NCI-H2029 treated with DMSO at 0.1 percent for 48 hours (cell line): Measurements from ENCODE around the gene TLE2.
A peak's percentile ranks its signal among the peaks of the same experiment; 100 is the strongest.
"Not testable (repeated sequence)": the region's sequence is repeated elsewhere in the genome, so short reads cannot be mapped to it uniquely, and the experiment has no call there.

Experiments
- DNase-seq: peaks from one replicate; lab custom pipeline; 2025; lab: John Stamatoyannopoulos, UW

TLE2 gene

DNA sequence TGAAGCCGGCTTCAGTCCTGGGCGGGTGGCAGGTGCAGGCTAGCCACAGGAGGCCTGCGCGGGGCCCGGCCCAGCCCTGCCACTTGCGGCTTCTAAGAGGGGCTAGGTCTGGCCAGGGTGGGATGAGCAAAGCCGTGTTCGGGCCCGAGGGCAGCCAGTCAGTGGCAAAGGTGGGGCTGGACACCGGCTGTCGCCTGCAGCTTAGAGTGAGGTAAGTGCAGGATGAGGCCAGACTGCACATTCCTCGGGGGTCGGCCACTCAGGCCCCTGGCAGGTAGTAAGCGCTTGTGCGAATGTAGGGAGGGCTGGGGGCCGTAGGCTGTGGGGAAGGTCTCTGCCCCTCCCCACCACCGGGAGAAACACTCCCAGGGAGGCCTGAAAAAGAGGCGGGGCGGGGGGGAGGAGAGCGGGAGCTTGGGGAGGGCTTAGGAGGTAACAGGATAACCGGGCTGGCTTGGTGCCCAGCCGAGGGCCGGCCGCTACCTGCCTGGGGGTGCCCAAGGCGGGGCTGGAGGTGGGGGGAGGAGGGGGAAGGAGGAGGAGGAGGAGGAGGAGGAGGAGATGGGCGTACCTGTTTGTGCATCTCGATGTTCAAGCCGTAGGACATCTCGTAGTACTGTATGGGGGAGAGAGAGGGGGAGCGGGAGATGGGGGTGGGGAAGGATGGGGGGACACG lies 26.8 kb upstream of the TLE2 start:
- DNase-seq, result peak; percentile 53

GRCh38 chr19:3054972-3055740 lies 26.1 kb upstream of the TLE2 start:
- no peak for DNase-seq

GRCh38 chr19:3054265-3054971 lies 25.3 kb upstream of the TLE2 start:
- DNase-seq, result no peak

DNA sequence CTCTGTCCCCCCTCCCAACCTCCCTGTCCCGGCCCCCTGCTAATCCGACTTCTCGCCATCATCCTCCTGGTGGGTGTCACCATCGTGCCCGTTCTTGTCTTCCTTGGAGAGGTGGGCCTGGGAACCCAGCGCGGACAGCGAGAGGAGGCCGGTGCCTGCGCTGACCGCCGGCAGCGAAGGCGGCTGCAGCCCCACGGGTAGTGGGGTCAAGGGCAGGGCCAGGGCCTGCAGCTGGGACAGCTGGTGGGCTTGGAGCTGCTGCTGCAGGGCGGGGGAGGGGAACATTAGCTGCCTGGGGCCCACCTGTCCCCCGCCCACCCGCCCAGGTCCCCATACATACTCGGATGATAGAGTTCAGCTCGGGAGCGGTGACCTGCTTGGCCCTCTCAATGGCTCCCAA lies 24.7 kb upstream of the TLE2 start:
- DNase-seq, result no peak

DNA sequence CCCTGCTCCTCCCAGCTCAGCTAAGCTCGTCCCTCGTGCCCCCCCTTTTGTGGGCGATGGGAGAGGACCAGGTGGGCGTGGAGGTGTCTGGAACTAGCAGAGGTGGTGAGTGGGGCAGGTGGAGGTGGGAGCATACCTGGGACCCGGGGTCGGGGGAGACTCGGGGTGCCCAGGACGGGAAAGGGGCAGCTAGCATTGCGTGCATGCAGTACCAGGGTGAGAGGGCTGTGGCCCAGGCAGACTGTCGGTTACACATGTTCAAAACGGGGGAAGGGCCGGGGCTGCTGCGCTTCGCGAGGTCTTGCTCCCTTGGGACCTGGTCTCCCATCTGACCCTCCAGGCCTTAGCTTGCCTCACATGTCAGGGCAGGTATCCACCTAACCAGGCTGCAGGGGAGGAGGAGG lies 24.1 kb upstream of the TLE2 start:
- no peak for DNase-seq

- DNase-seq, result not testable (repeated sequence)
These were observed 20.9 kb upstream of the TLE2 start for GRCh38 chr19:3050016-3050415.

GRCh38 chr19:3049089-3049488 lies 20.0 kb upstream of the TLE2 start:
- DNase-seq, result no peak

DNA sequence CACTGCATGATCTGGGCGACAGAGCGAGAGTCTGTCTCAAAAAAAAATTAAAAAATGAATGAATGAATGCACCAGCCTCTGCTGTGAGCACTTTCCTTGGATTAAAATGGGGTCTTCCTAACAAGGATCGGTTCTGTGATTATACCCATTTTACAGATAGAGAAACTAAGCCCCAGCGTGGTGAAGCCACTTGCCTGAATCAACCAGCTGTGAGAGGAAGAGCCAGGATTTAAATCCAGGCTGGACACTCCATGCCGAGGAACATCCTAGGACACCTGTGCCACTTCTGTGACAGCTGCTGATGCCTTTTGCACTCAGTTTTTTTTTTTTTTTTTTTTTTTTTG lies 19.1 kb upstream of the TLE2 start:
- no peak for DNase-seq

- peak; percentile 58 for DNase-seq
These were observed 18.6 kb upstream of the TLE2 start for GRCh38 chr19:3047496-3048189.

- DNase-seq, result peak; percentile 27
These were observed 17.8 kb upstream of the TLE2 start for GRCh38 chr19:3046698-3047495.

- DNase-seq, result no peak
These were observed 17.0 kb upstream of the TLE2 start for GRCh38 chr19:3045885-3046697.

- no peak for DNase-seq
These were observed 16.1 kb upstream of the TLE2 start for GRCh38 chr19:3045191-3045590.

DNA sequence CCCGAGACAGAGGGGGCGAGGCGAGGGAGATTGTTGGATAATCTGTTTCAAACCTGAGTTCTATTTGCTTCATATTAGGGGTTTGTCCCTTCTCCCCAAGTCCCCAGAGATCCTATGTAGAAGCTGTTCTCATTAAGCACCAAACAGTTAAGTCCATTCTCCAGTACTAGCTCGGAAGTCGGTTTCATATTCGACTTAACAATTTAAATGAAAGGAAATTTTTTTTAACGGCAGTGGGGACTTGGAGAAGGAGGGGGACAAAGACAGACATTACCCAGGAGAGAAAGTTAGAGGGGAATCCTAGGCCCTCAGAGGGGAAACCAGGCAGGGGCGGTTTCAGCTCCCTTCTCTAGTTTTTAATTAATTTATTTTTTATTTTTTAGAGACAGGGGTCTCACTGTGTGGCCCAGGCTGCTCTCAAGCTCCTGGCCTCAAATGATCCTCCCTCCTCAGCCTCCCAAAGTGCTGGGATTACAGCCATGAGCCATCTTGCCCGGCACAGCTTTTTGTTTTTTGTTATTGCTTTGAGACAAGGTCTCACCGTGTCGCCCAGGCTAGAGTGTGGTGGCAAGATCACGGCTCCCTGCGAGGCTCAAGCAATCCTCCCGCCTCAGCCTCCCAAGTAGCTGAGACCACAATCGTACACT lies 13.7 kb upstream of the TLE2 start:
- no peak for DNase-seq

GRCh38 chr19:3041761-3042620 lies 12.9 kb upstream of the TLE2 start:
- DNase-seq, result no peak

- DNase-seq, result no peak
These were observed 12.2 kb upstream of the TLE2 start for GRCh38 chr19:3041327-3041726.

GRCh38 chr19:3039641-3040077 lies 10.6 kb upstream of the TLE2 start:
- DNase-seq, result no peak

GRCh38 chr19:3039125-3039524 lies 10.0 kb upstream of the TLE2 start:
- DNase-seq, result no peak

DNA sequence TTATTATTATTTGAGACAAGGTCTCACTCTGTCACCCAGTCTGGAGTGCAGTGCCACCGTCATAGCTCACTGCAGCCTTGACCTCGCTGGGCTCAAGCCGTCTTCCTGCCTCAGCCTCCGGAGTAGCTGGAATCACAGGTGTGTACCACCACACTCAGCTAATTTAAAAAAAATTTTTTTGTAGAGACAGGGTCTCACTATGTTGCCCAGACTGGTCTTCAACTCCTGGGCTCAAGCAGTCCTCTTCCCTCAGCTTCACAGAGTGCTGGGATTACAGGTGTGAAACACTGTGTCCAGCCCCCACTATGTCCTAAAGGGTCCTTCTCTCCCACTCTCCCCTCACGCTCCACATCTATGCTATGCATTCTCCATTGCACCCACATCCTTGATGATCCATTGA lies 9.1 kb upstream of the TLE2 start:
- DNase-seq, result no peak

- not testable (repeated sequence) for DNase-seq
These were observed 8.0 kb upstream of the TLE2 start for GRCh38 chr19:3036977-3037544.
